ENCODE results near the gene MAP3K13. TPM values are rescaled to one million over a fixed set of nuclear protein-coding genes. Genes with fewer than 3 reads are reported as not detected.

Gene MAP3K13
- polyA plus RNA-seq, 1 donor (not counting 4 experiments of a cell fraction or from before 2014, with no cell fraction given): 23.0 TPM

DNA sequence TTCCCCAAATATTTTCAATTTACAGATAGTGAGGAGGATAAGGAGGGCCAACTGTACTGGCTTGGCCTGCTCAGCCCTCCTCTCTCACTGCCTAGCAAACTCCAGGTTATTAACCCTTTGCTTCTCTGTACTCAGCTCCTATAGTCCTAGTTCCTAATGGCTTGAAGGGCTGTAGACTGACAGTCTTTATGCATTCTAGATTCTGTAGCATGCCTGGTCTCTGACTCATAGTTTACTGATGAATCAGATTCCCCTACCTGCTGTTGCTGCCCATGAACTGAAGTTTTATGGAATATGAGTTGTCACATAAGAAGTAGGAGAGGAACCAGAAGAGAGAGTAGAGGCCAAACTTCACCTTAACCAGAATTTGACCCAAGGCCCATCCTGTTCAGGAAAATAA lies 27.1 kb upstream of the MAP3K13 start:
- Histone ChIP-seq H3K9ac (ENCODE audit: control insufficient read depth, extremely low read depth, insufficient read depth, low read length) (no peak overlapping the region), H3K4me2 (ENCODE audit: control insufficient read depth, extremely low read depth, insufficient read depth, low read depth, low read length) (no peak overlapping the region), H3K79me2 (ENCODE audit: control insufficient read depth, insufficient read depth, low read length) (no peaks in the 10 kb centered on the region), H3K4me3 (ENCODE audit: control insufficient read depth in 2 of 3, extremely low read depth in 1 of 3, insufficient read depth in 2 of 3, low read depth in 1 of 3, low read length in 3 of 3) (no peak overlapping the region), H2AFZ (ENCODE audit: control insufficient read depth, low read length) (no peak overlapping the region), H3K27me3 (ENCODE audit: control insufficient read depth, extremely low read depth, insufficient read depth, low read length) (no peaks in the 10 kb centered on the region), H3K9me3 (ENCODE audit: control insufficient read depth, low read depth, low read length) (no peaks in the 10 kb centered on the region), H4K20me1 (ENCODE audit: control insufficient read depth, extremely low read depth, insufficient read depth, low read length) (no peaks in the 10 kb centered on the region), H3K27ac (ENCODE audit: control insufficient read depth, insufficient read depth, low read length) (peak overlapping the region; percentile 29), H3K4me1 (ENCODE audit: control insufficient read depth, extremely low read depth, insufficient read depth, low read length) (peaks cover 35% of the 10 kb centered on the region), H3K9me1 (ENCODE audit: control insufficient read depth, extremely low read depth, insufficient read depth, low read length) (no peaks in the 10 kb centered on the region), H3K36me3 (ENCODE audit: control insufficient read depth in 2 of 2, extremely low read depth in 1 of 2, insufficient read depth in 2 of 2, low read length in 2 of 2) (no peaks in the 10 kb centered on the region)
- FAIRE-seq (peak; percentile 98), DNase-seq (ENCODE audit: low read depth, low spot score) (peak; percentile 36)
- dilution Hi-C loops (cut with MboI; ENCODE audit: extremely low pct_ligation_motif_present, low sequenced_read_pairs): no loop called here
- TF ChIP-seq, protein P1, sequence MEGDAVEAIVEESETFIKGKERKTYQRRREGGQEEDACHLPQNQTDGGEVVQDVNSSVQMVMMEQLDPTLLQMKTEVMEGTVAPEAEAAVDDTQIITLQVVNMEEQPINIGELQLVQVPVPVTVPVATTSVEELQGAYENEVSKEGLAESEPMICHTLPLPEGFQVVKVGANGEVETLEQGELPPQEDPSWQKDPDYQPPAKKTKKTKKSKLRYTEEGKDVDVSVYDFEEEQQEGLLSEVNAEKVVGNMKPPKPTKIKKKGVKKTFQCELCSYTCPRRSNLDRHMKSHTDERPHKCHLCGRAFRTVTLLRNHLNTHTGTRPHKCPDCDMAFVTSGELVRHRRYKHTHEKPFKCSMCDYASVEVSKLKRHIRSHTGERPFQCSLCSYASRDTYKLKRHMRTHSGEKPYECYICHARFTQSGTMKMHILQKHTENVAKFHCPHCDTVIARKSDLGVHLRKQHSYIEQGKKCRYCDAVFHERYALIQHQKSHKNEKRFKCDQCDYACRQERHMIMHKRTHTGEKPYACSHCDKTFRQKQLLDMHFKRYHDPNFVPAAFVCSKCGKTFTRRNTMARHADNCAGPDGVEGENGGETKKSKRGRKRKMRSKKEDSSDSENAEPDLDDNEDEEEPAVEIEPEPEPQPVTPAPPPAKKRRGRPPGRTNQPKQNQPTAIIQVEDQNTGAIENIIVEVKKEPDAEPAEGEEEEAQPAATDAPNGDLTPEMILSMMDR (optimal IDR thresholded peaks at IDR 0.05 in 1 of 3, IDR thresholded peaks at IDR 0.05 in 1 of 3, conservative IDR thresholded peaks at IDR 0.05 in 1 of 3; ENCODE audit: extremely low read depth in 1 of 3, insufficient read depth in 2 of 3, low read length in 3 of 3): no peak
- no peak for TF ChIP-seq EZH2 (IDR thresholded peaks at IDR 0.05; ENCODE audit: low read length)

DNA sequence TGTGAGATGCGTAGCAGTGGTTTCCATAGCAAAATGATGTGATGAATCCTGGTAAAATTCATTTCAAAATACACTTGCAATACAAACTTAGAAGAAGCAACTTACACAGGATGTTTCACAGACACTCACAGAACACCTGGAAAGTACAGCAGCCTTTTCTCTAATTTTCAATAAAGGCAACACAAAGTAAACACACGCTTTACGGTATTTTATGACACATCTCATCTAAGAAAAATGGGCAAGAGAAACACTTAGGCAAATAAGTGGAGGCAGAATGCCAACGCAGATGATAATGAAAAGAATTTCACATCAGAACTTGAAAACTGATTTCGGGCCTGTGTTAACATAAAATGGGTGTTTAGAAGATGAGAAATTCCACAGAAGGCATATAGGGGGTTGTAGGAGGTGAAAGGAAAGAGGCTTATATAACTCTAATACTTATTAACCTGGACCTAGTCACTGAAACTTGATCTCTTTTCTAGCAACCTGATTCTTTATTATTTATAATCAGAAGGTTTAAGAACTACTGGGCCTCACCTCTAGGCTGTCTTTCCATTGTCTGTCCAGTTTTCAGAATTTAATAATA lies 25.6 kb upstream of the MAP3K13 start:
- Histone ChIP-seq H3K4me1 (ENCODE audit: control insufficient read depth, extremely low read depth, insufficient read depth, low read length) (peaks cover 36% of the 10 kb centered on the region), H4K20me1 (ENCODE audit: control insufficient read depth, extremely low read depth, insufficient read depth, low read length) (no peaks in the 10 kb centered on the region), H3K79me2 (ENCODE audit: control insufficient read depth, insufficient read depth, low read length) (no peaks in the 10 kb centered on the region), H3K4me3 (ENCODE audit: control insufficient read depth in 2 of 3, extremely low read depth in 1 of 3, insufficient read depth in 2 of 3, low read depth in 1 of 3, low read length in 3 of 3) (no peak overlapping the region), H3K9ac (ENCODE audit: control insufficient read depth, extremely low read depth, insufficient read depth, low read length) (no peak overlapping the region), H3K27me3 (ENCODE audit: control insufficient read depth, extremely low read depth, insufficient read depth, low read length) (no peaks in the 10 kb centered on the region), H3K9me1 (ENCODE audit: control insufficient read depth, extremely low read depth, insufficient read depth, low read length) (no peaks in the 10 kb centered on the region), H2AFZ (ENCODE audit: control insufficient read depth, low read length) (peak overlapping the region; percentile 28), H3K36me3 (ENCODE audit: control insufficient read depth in 2 of 2, extremely low read depth in 1 of 2, insufficient read depth in 2 of 2, low read length in 2 of 2) (no peaks in the 10 kb centered on the region), H3K27ac (ENCODE audit: control insufficient read depth, insufficient read depth, low read length) (peak overlapping the region; percentile 60), H3K4me2 (ENCODE audit: control insufficient read depth, extremely low read depth, insufficient read depth, low read depth, low read length) (peak overlapping the region; percentile 18), H3K9me3 (ENCODE audit: control insufficient read depth, low read depth, low read length) (no peaks in the 10 kb centered on the region)
- dilution Hi-C loops (cut with MboI; ENCODE audit: extremely low pct_ligation_motif_present, low sequenced_read_pairs): no loop called here
- DNase-seq (ENCODE audit: low read depth, low spot score) (no peak), FAIRE-seq (no peak)
- TF ChIP-seq, protein P1 (optimal IDR thresholded peaks at IDR 0.05 in 1 of 3, IDR thresholded peaks at IDR 0.05 in 1 of 3, conservative IDR thresholded peaks at IDR 0.05 in 1 of 3; ENCODE audit: extremely low read depth in 1 of 3, insufficient read depth in 2 of 3, low read length in 3 of 3): no peak
- TF ChIP-seq EZH2 (IDR thresholded peaks at IDR 0.05; ENCODE audit: low read length): no peak
